HG03457 (cell line): ENCODE data around the gene ATP6V1G3.
"Not testable (repeated sequence)": the region's sequence is repeated elsewhere in the genome, so short reads cannot be mapped to it uniquely, and the experiment has no call there.

Experiments
- ATAC-seq: cut with Tn5 transposase; IDR thresholded peaks from one replicate; pipeline ENCODE4 v1.9.1; 2021; ENCODE audit warnings: moderate number of reproducible peaks; ENCODE audit not compliant: unreplicated experiment

ATP6V1G3 gene

GRCh38 chr1:198498103-198498385 is 42.4 kb downstream of the ATP6V1G3 start:
- ATAC-seq = no peak

GRCh38 chr1:198497326-198498102 is 43.0 kb downstream of the ATP6V1G3 start:
- ATAC-seq = no peak

DNA sequence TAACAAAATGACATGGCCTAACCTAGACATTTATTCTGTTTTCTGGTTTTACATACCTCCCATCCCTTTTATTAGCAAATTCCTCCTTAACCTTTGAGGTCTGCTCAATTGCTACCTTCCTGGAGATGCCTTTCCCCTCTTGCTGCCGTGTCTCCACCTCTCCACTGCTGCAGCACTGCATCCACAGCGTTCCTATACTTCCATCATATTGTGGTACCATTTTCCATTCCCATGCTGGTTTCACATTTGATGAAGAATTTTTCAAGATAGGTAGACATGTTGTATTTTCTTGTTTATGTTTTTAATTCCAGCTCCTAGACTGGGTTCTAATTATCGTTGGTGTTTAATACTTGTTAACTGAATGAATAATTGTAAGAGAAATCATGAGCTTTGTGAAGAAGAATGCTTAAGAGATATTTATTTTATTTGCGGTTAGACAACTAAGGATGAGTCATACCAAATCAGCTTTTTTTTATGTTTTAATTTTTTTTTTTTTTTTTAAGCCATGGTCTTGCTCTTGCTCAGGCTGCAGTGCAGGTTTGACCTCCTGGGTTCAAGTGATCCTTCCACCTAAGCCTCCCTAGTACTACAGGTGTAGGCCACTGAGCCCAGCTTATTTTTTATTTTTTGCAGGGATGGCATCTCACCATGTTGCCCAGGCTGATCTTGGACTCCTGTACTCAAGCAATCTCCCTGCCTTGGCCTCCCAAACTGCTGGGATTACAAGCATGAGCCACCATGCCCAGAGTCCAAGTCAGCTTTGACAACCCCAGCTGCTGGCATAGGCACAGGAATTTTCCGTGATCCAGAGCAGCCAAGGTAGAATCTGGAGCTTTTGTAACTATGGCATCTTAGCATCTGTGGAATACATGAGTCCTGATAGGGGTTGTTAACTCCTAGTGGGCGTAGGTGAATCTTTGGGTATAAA is 44.0 kb downstream of the ATP6V1G3 start:
- no peak for ATAC-seq

DNA sequence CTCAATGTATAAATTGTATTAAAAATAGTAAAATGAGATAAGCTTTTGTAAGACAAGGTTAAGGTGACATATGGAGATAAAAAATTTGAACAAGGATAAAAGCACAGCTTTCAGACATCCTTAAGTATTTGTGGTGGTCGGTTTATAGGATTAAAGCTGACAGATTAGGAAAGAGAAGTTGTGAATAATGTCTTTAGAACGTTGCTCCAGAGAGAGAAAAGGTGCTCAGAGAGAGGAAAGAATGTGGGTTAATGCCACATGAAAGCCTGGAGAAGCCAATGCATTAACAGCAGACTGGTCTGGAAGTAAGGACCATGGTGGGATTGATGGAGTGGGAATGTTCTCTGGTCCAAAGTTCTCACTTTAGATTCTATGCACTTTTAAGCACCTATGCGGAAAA is 44.8 kb downstream of the ATP6V1G3 start:
- ATAC-seq = no peak

DNA sequence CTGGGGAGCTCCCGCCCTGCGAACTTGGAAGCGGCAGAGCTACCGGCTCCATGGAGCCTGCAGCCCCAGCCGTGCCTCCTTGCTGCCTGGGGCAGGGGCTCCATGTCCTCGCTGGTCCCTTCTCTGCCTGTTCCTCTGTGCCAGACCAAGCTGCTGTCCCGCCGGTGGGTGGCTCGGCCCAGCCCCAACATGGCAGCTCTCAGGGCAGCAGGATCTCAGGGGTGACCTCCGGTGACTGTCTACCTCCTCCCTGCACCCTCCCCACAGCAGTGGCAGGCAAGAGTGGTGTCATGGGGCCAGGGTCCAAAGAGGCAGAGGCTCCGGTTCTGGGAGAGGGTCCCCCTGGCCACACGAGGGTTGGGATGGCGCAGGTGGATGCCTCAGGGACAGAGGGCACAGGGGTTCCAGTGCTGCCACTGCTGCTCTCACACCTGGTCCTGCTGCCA is 45.8 kb downstream of the ATP6V1G3 start:
- no peak for ATAC-seq

GRCh38 chr1:198494139-198494538 is 46.3 kb downstream of the ATP6V1G3 start:
- ATAC-seq = no peak

- no peak for ATAC-seq
These were observed 47.2 kb downstream of the ATP6V1G3 start for GRCh38 chr1:198493329-198493728.

GRCh38 chr1:198492872-198493271 is 47.6 kb downstream of the ATP6V1G3 start:
- ATAC-seq = no peak

GRCh38 chr1:198491596-198491995 is 48.9 kb downstream of the ATP6V1G3 start:
- no peak for ATAC-seq

DNA sequence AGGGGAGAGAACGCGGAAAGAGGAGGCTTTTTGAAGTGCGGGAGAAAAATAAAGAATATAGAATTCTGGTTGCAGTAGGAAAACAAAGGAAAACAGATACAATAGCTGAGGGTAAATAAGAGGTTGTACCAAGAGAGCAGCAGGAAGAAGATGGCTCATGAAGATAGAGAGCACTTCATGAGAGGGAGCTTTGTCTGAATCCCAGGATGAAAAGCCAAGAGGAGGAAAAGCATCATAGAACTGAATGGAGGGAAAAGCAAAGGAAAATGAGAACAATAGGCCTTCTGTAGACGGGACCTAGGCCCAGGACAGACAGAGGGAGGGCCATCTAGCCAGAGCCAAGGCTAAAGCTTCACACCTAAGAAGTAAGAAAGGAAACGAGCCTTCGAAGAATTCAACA is 49.5 kb downstream of the ATP6V1G3 start:
- ATAC-seq = no peak

- ATAC-seq = no peak
These were observed 50.3 kb downstream of the ATP6V1G3 start for GRCh38 chr1:198490224-198490623.

DNA sequence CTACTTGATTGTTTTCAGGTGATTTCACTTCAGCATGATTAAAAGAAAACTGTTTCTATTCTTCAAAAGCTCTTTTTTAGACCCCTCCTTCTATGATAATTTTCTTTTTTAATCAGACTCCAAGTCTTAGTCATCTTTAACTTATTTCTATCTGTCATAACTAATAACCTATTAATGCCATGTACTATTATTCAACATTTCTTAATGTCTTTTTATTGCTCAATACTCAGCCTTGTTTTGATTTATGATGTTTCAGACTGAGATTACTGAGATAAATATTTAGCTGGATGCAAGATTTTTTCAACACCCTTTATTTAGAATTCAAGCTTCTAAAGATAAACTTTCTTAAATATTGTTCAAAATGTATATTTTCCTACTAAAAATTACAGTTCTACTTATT is 53.6 kb downstream of the ATP6V1G3 start:
- no peak for ATAC-seq

GRCh38 chr1:198483645-198484044 is 56.8 kb downstream of the ATP6V1G3 start:
- no peak for ATAC-seq

DNA sequence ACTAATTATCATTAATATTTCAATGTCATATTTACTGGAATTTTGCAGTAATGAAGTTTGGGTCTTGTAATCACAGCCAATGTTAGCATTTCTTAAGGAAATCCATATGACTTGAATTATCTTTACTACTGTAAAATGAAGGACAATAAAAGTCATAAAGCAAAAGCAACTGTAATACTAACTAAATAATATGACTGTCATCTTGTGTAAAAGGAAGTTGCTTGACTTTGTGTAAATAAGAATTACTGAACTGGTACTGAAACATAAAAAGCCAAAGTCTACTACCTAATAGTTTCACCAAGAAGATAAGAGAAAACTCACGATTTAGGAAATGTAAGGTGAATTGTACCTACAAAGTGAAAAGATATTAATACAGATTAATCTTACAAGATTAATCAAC is 57.5 kb downstream of the ATP6V1G3 start:
- no peak for ATAC-seq

GRCh38 chr1:198481661-198482060 is 58.8 kb downstream of the ATP6V1G3 start:
- no peak for ATAC-seq

- ATAC-seq = no peak
These were observed 59.6 kb downstream of the ATP6V1G3 start for GRCh38 chr1:198480876-198481275.

GRCh38 chr1:198477354-198477753 is 63.1 kb downstream of the ATP6V1G3 start:
- not testable (repeated sequence) for ATAC-seq
